Ovary (tissue), 3 donors: ENCODE measurements around the gene ATXN3.

ENCODE experiments used
- CTCF ChIP-seq, 3 donors: fragments of 450-650 bp in 2 of 3; fragments of 200-600 bp in 1 of 3; IDR thresholded peaks; one replicate each; pipeline versions ENCODE4 v1.5.1 to v1.8.0; 2016 to 2022; ENCODE audit warnings: antibody characterized with exemption in 3 of 3, mild to moderate bottlenecking in 1 of 3
- EP300 ChIP-seq: sonication (generic); formaldehyde crosslinking; IDR thresholded peaks from one replicate; pipeline ENCODE4 v1.6.1; 2017; ENCODE audit warnings: antibody characterized with exemption
- donor health status: DM: no; HTN: no; CAD: no.

GRCh38 chr14:92105893-92106142 lies 564 bp downstream of the ATXN3 start:
- TF ChIP-seq CTCF (IDR thresholded peaks at IDR 0.05): no peak
- TF ChIP-seq EP300: no peak
